ES-I3 (cell line): Measurements from ENCODE around the gene ZNF692.

Experiments used
- H3K36me3 ChIP-seq: 2 replicates; pipeline ENCODE4 v1.6.1; 2013; ENCODE audit warnings: mild to moderate bottlenecking, low read length, control low read depth, moderate library complexity; ENCODE audit not compliant: insufficient read depth
- H3K4me1 ChIP-seq: 2 replicates; pipeline ENCODE4 v1.6.1; 2013; ENCODE audit warnings: mild to moderate bottlenecking, control low read depth, low read length; ENCODE audit not compliant: insufficient read depth
- H3K9ac ChIP-seq: 2 replicates; pipeline ENCODE4 v1.6.1; 2013; ENCODE audit warnings: low read depth, mild to moderate bottlenecking, low read length, moderate library complexity
- H3K9me3 ChIP-seq: 2 replicates; pipeline ENCODE4 v1.6.1; 2013; ENCODE audit warnings: mild to moderate bottlenecking, low read length, moderate library complexity; ENCODE audit not compliant: control insufficient read depth, insufficient read depth

ZNF692 gene

GRCh38 chr1:248848602-248849001 lies 10.3 kb downstream of the ZNF692 start:
- Histone ChIP-seq H3K4me1 (no peaks in the 10 kb centered on the region), H3K9me3 (no peaks in the 10 kb centered on the region), H3K36me3 (peaks cover 12% of the 10 kb centered on the region), H3K9ac (no peak overlapping the region)

DNA sequence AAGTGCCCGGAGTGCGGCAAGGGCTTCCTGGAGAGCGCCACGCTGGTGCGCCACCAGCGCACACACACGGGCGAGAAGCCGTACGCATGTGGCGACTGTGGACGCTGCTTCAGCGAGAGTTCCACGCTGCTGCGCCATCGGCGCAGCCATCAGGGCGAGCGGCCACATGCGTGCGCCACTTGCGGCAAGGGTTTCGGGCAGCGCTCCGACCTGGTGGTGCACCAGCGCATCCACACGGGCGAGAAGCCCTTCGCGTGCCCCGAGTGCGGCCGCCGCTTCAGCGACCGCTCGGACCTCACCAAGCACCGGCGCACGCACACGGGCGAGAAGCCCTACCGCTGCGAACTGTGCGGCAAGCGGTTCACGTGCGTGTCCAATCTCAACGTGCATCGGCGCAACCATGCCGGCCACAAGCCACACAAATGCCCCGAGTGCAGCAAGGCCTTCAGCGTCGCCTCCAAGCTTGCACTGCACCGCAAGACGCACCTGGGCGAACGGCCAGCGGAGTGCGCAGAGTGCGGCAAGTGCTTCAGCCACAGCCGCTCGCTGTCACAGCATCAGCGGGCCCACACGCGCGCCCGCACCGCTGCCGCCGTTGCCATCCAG lies 10.8 kb downstream of the ZNF692 start:
- Histone ChIP-seq H3K9me3 (no peaks in the 10 kb centered on the region), H3K36me3 (peaks cover 12% of the 10 kb centered on the region), H3K4me1 (no peaks in the 10 kb centered on the region), H3K9ac (no peak overlapping the region)

- Histone ChIP-seq H3K4me1 (peaks cover 4% of the 10 kb centered on the region; the same call in 1 of the 2 replicates), H3K36me3 (peaks cover 12% of the 10 kb centered on the region), H3K9ac (no peak overlapping the region), H3K9me3 (no peaks in the 10 kb centered on the region)
Observed at GRCh38 chr1:248847181-248847955, 11.5 kb downstream of the ZNF692 start.

GRCh38 chr1:248844526-248844925 lies 14.4 kb downstream of the ZNF692 start:
- Histone ChIP-seq H3K4me1 (peaks cover 10% of the 10 kb centered on the region), H3K9me3 (no peaks in the 10 kb centered on the region), H3K36me3 (peaks cover 9% of the 10 kb centered on the region), H3K9ac (no peak overlapping the region)

- peaks cover 10% of the 10 kb centered on the region for H3K4me1 ChIP-seq
- H3K9ac ChIP-seq, result no peak overlapping the region
- H3K9me3 ChIP-seq, result no peaks in the 10 kb centered on the region
- H3K36me3 ChIP-seq, result peaks cover 1% of the 10 kb centered on the region
Observed at GRCh38 chr1:248843687-248844086, 15.2 kb downstream of the ZNF692 start.

DNA sequence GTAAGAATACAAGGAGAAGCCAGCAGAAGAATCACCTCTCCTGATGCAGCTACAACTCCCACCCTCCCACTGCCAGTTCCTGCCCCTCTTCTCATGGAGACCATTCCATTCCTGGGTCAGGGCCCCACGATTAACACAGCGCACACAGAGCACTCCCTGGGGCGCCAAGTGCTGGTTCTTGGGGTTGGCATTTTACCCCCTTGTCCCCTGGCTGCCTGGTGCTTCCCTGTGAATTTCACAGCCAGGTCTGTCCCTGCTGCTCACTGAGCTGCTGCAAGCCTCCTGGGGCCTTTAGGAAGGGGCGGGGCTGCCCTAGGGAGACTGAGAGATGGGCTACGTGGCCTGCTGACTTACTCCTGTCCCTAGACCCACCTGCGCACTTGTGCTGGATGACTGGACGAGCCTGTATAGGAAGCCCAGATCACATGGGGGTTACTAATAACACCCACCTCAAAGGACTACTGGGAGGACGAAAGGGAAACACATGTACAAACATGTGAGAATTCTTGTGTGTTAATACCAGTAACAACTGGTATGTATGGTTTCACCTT lies 16.0 kb downstream of the ZNF692 start:
- H3K9ac ChIP-seq, result no peak overlapping the region
- H3K36me3 ChIP-seq, result no peaks in the 10 kb centered on the region; the same call in none of the 2 replicates

DNA sequence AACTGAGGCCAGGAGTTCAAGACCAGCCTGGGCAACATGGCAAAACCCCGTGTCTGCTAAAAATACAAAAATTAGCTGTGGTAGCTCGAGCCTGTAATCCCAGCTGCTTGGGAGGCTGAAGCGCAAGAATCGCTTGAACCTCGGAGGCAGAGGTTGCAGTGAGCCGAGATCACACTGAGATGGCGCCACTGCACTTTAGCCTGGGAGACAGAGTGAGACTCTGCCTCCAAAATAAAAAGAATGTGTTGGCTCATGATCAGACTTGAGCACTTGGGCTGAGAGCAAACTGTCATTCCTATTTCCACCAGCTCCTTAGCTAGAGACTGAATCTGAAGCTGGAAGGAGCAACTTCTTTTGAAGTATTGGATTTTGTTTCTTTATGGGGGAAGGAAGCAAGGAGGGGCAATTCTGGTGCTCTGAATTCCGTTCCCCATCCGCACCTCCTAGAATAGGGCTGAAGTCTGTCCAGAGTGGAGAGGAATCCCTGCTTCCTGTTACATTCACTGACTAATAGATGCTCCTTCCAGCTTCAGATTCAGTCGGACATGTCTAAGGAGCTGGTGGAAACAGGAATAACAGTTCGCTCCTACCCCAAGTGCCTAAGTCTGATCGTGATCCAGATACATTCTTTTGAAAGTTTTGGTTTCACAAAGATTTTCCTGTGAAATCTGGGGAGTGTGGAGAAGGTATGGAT lies 17.0 kb downstream of the ZNF692 start:
- H3K4me1 ChIP-seq, result peaks cover 10% of the 10 kb centered on the region
- no peaks in the 10 kb centered on the region; the same call in none of the 2 replicates for H3K36me3 ChIP-seq
- H3K9ac ChIP-seq, result no peak overlapping the region
- H3K9me3 ChIP-seq, result no peaks in the 10 kb centered on the region

More for the DNA sequence above, 16.0 kb downstream of the ZNF692 start:
- Histone ChIP-seq H3K4me1 (peaks cover 10% of the 10 kb centered on the region), H3K9me3 (no peaks in the 10 kb centered on the region)

- peaks cover 10% of the 10 kb centered on the region for H3K4me1 ChIP-seq
- H3K9me3 ChIP-seq, result no peaks in the 10 kb centered on the region
- H3K9ac ChIP-seq, result no peak overlapping the region
- H3K36me3 ChIP-seq, result no peaks in the 10 kb centered on the region; the same call in none of the 2 replicates
Observed at GRCh38 chr1:248840946-248841345, 17.9 kb downstream of the ZNF692 start.

- H3K4me1 ChIP-seq, result peaks cover 10% of the 10 kb centered on the region
- H3K9me3 ChIP-seq, result no peaks in the 10 kb centered on the region
- no peaks in the 10 kb centered on the region for H3K36me3 ChIP-seq
- H3K9ac ChIP-seq, result peak overlapping the region; percentile 77
Observed at GRCh38 chr1:248839168-248839555, 19.7 kb downstream of the ZNF692 start.

GRCh38 chr1:248838357-248839167 lies 20.3 kb downstream of the ZNF692 start:
- no peaks in the 10 kb centered on the region for H3K36me3 ChIP-seq
- H3K9ac ChIP-seq, result peak overlapping the region; percentile 77
- H3K9me3 ChIP-seq, result no peaks in the 10 kb centered on the region
- peaks cover 10% of the 10 kb centered on the region for H3K4me1 ChIP-seq

DNA sequence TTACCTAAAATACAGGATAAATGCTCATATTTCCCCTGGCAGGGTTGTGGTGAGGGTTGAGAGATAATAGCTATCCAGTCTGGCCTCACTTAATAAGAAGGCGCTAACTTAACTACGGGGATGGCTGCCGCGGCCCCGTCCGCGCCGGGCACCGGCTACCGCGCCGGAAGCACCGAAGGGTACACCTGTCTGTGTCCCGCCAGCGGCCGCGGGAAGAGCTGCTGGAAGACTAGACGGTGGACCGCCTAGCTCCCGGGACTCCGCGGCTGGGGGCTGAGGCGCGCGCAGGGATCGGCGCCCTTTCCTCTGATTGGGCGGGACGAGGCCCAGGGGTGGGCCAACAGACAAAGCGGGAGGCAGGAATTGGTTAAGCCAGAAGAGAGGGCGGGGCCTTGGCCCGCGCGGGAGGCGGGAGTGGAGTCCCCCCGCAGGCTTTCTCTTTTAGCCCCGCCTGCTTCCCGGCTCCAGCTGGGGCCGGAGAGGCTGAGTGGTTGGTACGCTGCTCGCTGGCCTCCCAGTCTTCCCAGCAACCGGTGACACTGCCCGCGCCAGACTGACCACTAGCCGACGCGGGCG lies 21.0 kb downstream of the ZNF692 start, which contains the start of gene ZNF672:
TSS of gene ZNF672 (plus strand) at position 444 of the 576 bp plus-strand sequence. CDS start 9,051 bp downstream, outside the sequence.
- H3K36me3 ChIP-seq, result no peaks in the 10 kb centered on the region
- H3K9ac ChIP-seq, result peak within 1 kb of the TSS; percentile 77
- H3K4me1 ChIP-seq, result peaks cover 10% of the 10 kb centered on the region
- H3K9me3 ChIP-seq, result no peaks in the 10 kb centered on the region

GRCh38 chr1:248837045-248837780 lies 21.7 kb downstream of the ZNF692 start:
- no peaks in the 10 kb centered on the region for H3K9me3 ChIP-seq
- H3K9ac ChIP-seq, result peak overlapping the region; percentile 77
- H3K4me1 ChIP-seq, result peaks cover 5% of the 10 kb centered on the region
- H3K36me3 ChIP-seq, result no peaks in the 10 kb centered on the region

GRCh38 chr1:248834343-248834940 lies 24.4 kb downstream of the ZNF692 start:
- no peaks in the 10 kb centered on the region for H3K4me1 ChIP-seq

More at GRCh38 chr1:248834343-248834940, 24.4 kb downstream of the ZNF692 start:
- Histone ChIP-seq H3K9me3 (no peaks in the 10 kb centered on the region), H3K9ac (no peak overlapping the region), H3K36me3 (no peaks in the 10 kb centered on the region)
